ENCODE measurements around the gene PSMB7. TPM values are rescaled to one million over a fixed set of nuclear protein-coding genes. Genes with fewer than 3 reads are reported as not detected.

Gene PSMB7
- total and polyA plus RNA-seq, 9 donors, result 146 to 222 (median 191) TPM

DNA sequence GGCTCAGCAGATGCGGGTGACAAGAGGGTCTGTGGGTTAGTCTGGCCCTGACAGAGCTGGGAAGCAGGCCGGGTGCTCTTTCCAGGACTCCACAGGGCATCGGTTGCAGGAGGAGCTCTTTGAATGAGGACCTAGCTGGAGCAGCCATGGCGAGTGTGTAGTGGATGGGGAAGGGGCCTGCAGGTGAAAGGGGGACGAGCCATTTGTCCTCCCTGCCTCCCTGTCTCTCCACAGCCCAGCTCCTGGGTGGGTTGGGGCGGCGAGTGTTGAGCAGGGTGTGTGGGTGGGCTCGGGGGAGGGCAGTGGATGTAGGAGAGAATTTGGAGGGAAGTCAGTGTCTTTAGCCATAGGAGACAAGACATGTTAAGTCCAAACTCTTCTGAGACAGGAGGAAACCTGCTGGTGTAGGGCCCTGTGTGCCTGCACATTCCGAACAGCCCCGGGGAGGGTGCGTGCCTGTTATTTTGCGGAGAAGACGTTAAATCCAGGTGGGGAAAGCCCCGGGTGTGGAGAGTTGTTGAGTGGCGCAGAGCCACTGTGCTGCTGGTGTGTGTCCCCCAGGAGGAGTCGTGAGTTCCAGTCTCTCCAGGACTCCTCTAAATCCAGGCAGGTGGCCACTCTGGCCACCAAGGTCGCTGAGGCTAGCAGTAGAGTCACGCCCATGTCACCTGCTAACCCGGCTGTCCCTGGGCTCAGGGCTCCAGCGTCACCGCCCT is 73.6 kb downstream of the PSMB7 start:
- no peak overlapping the region for H3K4me3 ChIP-seq (ENCODE audit: low read length)
- H3K4me1 ChIP-seq (ENCODE audit: control insufficient read depth, insufficient read depth, low read length), result peaks cover 64% of the 10 kb centered on the region
- 79% methylated on average over 13 of the region's 21 CpGs for WGBS (ENCODE audit: insufficient coverage)
- peak overlapping the region; percentile 84 for H3K27ac ChIP-seq (ENCODE audit: low read length)
- H3K9me3 ChIP-seq (replicated peaks; ENCODE audit: control insufficient read depth, low read depth, low read length), result peaks cover 8% of the 10 kb centered on the region
- peaks cover 71% of the 10 kb centered on the region for H3K36me3 ChIP-seq (ENCODE audit: control insufficient read depth, insufficient read depth, low read length)
- DNase-seq, result no peak
- no peaks in the 10 kb centered on the region for H3K27me3 ChIP-seq (ENCODE audit: control insufficient read depth, insufficient read depth, low read length)

- Histone ChIP-seq H3K9me3 (replicated peaks; ENCODE audit: control insufficient read depth, low read depth, low read length) (peaks cover 8% of the 10 kb centered on the region), H3K4me3 (ENCODE audit: low read length) (no peak overlapping the region), H3K27ac (ENCODE audit: low read length) (peak overlapping the region; percentile 4), H3K27me3 (ENCODE audit: control insufficient read depth, insufficient read depth, low read length) (no peaks in the 10 kb centered on the region), H3K36me3 (ENCODE audit: control insufficient read depth, insufficient read depth, low read length) (peaks cover 63% of the 10 kb centered on the region), H3K4me1 (ENCODE audit: control insufficient read depth, insufficient read depth, low read length) (peaks cover 59% of the 10 kb centered on the region)
- DNase-seq, result peak; percentile 56
- 73% methylated on average over 8 of the region's 18 CpGs for WGBS (ENCODE audit: insufficient coverage)
Observed at GRCh38 chr9:124340219-124341069, 74.8 kb downstream of the PSMB7 start.

DNA sequence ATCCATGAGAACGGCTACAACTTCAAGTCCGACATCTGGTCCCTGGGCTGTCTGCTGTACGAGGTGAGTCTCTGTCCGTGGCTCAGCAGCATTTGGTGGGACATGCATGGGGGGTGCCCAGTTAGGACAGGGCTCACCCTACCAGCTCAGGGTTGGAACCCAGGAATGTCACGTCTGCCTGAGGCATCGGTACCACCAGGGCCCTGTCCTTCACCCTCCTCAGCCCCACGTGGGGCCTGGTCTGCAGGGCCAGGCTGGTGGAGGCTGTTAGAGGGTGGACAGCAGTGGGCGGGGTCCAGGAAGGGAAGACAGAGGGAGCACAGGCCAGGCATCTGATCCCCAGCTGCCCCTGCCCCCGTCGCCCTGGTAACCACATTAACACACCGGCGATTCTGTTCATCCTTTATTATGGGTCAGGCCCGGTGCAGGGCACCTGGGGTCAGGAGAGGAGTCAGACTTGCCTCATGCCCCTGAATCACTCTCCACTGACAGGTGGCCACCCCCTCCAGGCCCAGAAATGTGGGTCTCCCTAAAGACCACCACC is 75.6 kb downstream of the PSMB7 start:
- H3K36me3 ChIP-seq (ENCODE audit: control insufficient read depth, insufficient read depth, low read length), result peaks cover 60% of the 10 kb centered on the region
- WGBS (ENCODE audit: insufficient coverage), result 60% methylated on average over 9 of the region's 13 CpGs
- H3K27ac ChIP-seq (ENCODE audit: low read length), result no peak overlapping the region

DNA sequence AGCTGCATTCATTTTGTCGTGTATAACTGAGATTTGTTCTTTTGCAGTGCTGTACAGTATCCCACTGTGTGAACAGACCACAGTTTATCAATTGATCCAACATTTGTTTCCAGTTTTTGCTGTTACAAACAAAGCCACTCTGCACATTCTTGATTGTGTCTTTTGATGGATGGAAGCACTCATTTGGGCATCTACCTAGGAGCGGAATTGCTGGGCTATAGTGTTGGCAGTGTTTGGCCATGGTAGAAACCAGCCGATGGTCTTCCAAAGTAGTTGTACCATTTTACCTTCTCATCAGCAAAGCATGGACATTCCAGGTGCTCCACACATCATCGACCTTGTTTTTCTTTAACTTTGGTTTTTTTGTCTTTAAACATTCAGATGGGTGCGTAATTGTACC is 77.7 kb downstream of the PSMB7 start:
- Histone ChIP-seq H3K9me3 (replicated peaks; ENCODE audit: control insufficient read depth, low read depth, low read length) (peaks cover 8% of the 10 kb centered on the region), H3K27me3 (ENCODE audit: control insufficient read depth, insufficient read depth, low read length) (no peaks in the 10 kb centered on the region), H3K4me3 (ENCODE audit: low read length) (no peak overlapping the region), H3K36me3 (ENCODE audit: control insufficient read depth, insufficient read depth, low read length) (peaks cover 64% of the 10 kb centered on the region), H3K4me1 (ENCODE audit: control insufficient read depth, insufficient read depth, low read length) (peaks cover 42% of the 10 kb centered on the region), H3K27ac (ENCODE audit: low read length) (no peak overlapping the region)
- 100% methylated on average over 1 of the region's 5 CpGs for WGBS (ENCODE audit: insufficient coverage)
- no peak for DNase-seq

More for the DNA sequence above, 75.6 kb downstream of the PSMB7 start:
- DNase-seq, result no peak
- Histone ChIP-seq H3K9me3 (replicated peaks; ENCODE audit: control insufficient read depth, low read depth, low read length) (peaks cover 8% of the 10 kb centered on the region), H3K4me3 (ENCODE audit: low read length) (no peak overlapping the region), H3K27me3 (ENCODE audit: control insufficient read depth, insufficient read depth, low read length) (no peaks in the 10 kb centered on the region), H3K4me1 (ENCODE audit: control insufficient read depth, insufficient read depth, low read length) (peaks cover 53% of the 10 kb centered on the region)

DNA sequence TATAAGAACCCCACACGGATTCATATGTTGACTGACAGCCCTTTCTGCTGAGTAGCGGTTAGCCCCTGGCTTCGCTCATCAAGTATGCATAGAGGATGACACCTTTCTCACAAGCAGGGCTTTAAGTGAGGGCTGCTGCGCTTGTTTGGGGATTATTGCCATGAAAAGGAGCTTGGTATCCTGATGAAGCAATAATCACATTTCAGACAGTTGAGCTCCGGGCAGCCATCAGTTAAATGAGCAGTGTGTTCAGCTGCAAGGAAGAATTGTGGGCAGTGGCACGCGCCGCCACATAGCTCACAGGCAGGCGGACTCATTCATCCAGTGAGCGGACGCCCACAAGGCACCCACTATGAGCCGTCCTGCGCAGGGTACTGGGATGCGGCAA is 79.9 kb downstream of the PSMB7 start:
- Histone ChIP-seq H3K4me1 (ENCODE audit: control insufficient read depth, insufficient read depth, low read length) (peaks cover 42% of the 10 kb centered on the region), H3K27me3 (ENCODE audit: control insufficient read depth, insufficient read depth, low read length) (no peaks in the 10 kb centered on the region), H3K4me3 (ENCODE audit: low read length) (no peak overlapping the region), H3K36me3 (ENCODE audit: control insufficient read depth, insufficient read depth, low read length) (peaks cover 52% of the 10 kb centered on the region), H3K27ac (ENCODE audit: low read length) (no peak overlapping the region), H3K9me3 (replicated peaks; ENCODE audit: control insufficient read depth, low read depth, low read length) (peaks cover 8% of the 10 kb centered on the region)
- 87% methylated on average over 13 of the region's 14 CpGs for WGBS (ENCODE audit: insufficient coverage)
- no peak for DNase-seq

DNA sequence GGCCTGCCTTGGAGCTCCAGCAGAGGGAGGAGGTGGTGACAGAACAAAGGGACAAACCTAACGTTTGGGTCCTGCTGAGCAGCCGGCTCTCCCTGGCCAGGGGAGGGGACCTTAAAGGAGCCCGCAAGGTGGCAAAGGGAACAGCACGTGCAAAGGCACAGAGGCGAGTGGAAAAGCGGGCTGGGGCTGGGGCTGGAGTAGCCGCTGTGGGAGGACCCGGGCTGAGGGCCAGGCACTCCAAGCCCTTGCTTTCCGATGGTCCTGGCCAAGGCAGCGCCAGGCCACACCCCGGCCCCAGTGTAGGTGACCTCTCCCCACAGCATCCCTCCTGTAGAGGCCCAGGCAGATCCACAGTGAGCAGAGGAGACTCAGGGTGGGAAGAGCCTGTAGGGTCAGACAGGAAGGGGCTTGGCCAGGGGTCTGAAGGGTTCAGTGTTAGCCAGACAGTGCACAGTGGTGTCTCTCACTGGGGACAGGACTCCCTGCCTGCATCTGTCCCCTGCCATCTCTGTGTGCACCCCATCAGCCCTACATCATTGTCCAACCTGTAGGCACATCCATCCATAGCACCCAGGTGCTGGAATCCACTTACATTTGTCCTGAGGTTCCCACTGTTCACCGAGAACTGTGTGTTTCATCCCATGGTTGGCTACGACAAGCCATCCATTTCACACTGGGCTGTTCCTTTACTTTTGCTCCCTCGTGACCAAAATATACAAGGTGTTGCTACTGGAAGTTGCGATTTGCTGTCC is 80.5 kb downstream of the PSMB7 start:
- H3K4me3 ChIP-seq (ENCODE audit: low read length), result no peak overlapping the region
- H3K36me3 ChIP-seq (ENCODE audit: control insufficient read depth, insufficient read depth, low read length), result peaks cover 56% of the 10 kb centered on the region
- WGBS (ENCODE audit: insufficient coverage), result 76% methylated on average over 11 of the region's 15 CpGs
- no peaks in the 10 kb centered on the region for H3K27me3 ChIP-seq (ENCODE audit: control insufficient read depth, insufficient read depth, low read length)
- no peak overlapping the region for H3K27ac ChIP-seq (ENCODE audit: low read length)
- H3K9me3 ChIP-seq (replicated peaks; ENCODE audit: control insufficient read depth, low read depth, low read length), result peaks cover 8% of the 10 kb centered on the region
- DNase-seq, result no peak
- peaks cover 41% of the 10 kb centered on the region for H3K4me1 ChIP-seq (ENCODE audit: control insufficient read depth, insufficient read depth, low read length)

GRCh38 chr9:124333203-124333579 is 82.1 kb downstream of the PSMB7 start:
- Histone ChIP-seq H3K9me3 (replicated peaks; ENCODE audit: control insufficient read depth, low read depth, low read length) (peaks cover 8% of the 10 kb centered on the region), H3K4me3 (ENCODE audit: low read length) (no peak overlapping the region), H3K27me3 (ENCODE audit: control insufficient read depth, insufficient read depth, low read length) (no peaks in the 10 kb centered on the region), H3K27ac (ENCODE audit: low read length) (no peak overlapping the region), H3K36me3 (ENCODE audit: control insufficient read depth, insufficient read depth, low read length) (peaks cover 55% of the 10 kb centered on the region), H3K4me1 (ENCODE audit: control insufficient read depth, insufficient read depth, low read length) (peaks cover 49% of the 10 kb centered on the region)
- no peak for DNase-seq
- no CpG with 5 or more reads among the region's 7 CpGs for WGBS (ENCODE audit: insufficient coverage)

DNA sequence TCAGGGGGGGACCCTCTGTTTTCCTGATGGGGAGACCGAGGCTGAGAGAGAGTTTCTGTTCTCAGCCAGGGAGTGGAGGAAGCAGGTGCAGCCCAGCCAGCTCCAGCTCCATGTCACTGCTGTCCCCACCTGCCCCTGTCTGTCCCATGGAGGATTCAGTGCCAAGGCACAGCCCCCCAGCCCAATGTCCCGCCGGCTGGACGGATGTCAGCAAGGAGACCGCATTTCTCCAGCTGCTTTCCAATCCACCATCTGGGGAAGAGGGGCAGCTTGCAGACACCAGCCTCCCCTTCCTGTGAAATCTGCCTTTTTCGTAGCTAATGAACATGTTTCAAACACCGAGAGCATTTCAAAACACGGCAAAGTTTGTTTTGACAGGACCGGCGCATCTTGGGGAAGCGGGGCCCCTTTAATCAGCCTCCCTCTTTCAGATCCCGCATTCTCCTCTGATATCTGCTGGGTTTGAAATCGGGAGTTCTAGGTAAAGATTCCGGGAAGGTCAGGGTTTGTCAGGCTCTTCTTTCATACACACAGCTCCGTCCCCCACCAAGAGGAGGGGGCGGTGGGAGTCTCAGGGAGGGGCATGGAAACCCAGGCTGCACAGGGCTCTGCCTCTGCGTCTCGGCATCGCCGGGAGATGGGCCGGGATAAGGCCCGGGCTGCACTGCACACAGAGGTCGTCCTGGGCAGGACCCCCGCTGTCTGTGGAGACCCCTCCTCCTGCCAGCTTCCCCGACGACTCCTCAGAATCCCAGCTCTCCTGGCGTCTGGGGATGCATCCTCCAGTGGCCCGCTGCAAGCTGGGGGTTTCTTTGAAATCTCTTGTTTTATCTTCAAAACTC is 82.7 kb downstream of the PSMB7 start:
- WGBS (ENCODE audit: insufficient coverage), result 53% methylated on average over 14 of the region's 28 CpGs
- Histone ChIP-seq H3K4me1 (ENCODE audit: control insufficient read depth, insufficient read depth, low read length) (peaks cover 54% of the 10 kb centered on the region), H3K36me3 (ENCODE audit: control insufficient read depth, insufficient read depth, low read length) (peaks cover 55% of the 10 kb centered on the region), H3K27ac (ENCODE audit: low read length) (peak overlapping the region; percentile 85), H3K4me3 (ENCODE audit: low read length) (no peak overlapping the region), H3K27me3 (ENCODE audit: control insufficient read depth, insufficient read depth, low read length) (no peaks in the 10 kb centered on the region), H3K9me3 (replicated peaks; ENCODE audit: control insufficient read depth, low read depth, low read length) (peaks cover 7% of the 10 kb centered on the region)
- peak; percentile 90 for DNase-seq

DNA sequence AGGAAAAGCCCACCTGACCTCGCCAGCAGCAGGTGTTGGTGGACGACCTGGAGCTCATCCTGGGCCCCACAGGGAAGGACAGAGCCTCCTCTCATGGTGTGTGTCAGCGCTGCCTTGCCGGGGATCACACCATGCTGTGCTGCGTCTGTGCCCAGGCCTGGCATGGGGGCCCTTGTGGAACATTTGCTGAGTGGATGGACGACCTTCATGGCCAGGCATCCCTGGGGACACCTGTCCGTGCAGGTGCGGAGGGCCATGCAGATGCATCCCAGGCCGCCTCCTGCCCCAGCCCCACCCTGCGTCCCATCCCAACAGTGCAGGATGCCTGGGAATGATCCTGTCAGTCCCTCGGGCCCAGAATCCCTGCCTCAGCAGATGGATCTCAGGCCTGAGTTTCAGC is 83.7 kb downstream of the PSMB7 start:
- peak overlapping the region; percentile 85 for H3K27ac ChIP-seq (ENCODE audit: low read length)
- 77% methylated on average over 11 of the region's 11 CpGs for WGBS (ENCODE audit: insufficient coverage)
- peaks cover 58% of the 10 kb centered on the region for H3K36me3 ChIP-seq (ENCODE audit: control insufficient read depth, insufficient read depth, low read length)
- H3K27me3 ChIP-seq (ENCODE audit: control insufficient read depth, insufficient read depth, low read length), result no peaks in the 10 kb centered on the region
- no peak for DNase-seq
- H3K4me3 ChIP-seq (ENCODE audit: low read length), result no peak overlapping the region
- no peaks in the 10 kb centered on the region for H3K9me3 ChIP-seq (replicated peaks; ENCODE audit: control insufficient read depth, low read depth, low read length)
- peaks cover 58% of the 10 kb centered on the region for H3K4me1 ChIP-seq (ENCODE audit: control insufficient read depth, insufficient read depth, low read length)
